Endometrium (tissue), 2 donors: Measurements from ENCODE around the gene TOX2.

ENCODE experiments used
- FAIRE-seq: peaks from 2 replicates; lab custom pipeline; 2012; peaks lifted over from hg19 to GRCh38; lab: Jason Lieb, UNC
- donor health status: control.
- donor health status: control.

The TOX2 gene

DNA sequence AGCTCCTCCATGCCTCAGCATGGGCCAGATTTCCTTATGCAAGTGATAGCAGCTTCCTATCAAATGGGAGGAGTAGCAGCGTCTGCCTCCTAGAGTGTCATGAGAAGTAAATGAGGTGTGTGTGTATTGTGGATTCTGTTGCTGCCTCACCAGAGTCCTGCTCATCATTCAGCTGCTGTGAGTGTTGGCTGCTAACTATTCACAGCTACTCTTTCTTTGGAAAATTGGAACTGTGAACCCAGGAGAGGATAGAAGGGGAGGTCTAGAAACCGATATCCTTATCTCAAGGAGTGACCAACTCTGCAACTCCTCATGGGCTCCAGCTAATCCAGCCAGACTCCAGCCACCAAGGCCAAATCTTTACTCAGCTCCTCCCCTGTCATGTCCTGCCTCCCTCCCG, 63.3 kb downstream of the TOX2 start:
- no peak for FAIRE-seq

DNA sequence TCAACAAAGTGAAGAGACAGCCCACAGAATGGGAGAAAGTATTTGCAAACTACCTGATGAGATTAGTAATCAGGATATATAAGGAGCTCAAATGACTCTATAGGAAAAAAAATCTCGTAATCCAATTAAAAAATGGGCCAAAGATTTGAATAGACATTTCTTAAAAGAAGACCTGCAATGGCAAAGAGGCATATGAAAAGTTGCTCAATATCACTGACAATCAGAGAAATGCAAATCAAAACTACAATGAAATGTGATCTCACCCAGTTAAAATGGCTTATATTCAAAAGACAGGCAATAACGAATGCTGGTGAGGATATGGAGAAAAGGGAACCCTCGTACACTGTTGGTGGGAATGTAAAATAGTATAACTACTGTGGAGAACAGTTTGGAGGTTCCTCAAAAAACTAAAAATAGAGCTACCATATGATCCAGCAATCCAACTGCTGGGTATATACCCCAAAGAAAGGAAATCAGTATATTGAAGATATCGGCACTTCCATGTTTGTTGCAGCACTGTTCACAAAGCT, 65.0 kb downstream of the TOX2 start:
- FAIRE-seq = no peak

DNA sequence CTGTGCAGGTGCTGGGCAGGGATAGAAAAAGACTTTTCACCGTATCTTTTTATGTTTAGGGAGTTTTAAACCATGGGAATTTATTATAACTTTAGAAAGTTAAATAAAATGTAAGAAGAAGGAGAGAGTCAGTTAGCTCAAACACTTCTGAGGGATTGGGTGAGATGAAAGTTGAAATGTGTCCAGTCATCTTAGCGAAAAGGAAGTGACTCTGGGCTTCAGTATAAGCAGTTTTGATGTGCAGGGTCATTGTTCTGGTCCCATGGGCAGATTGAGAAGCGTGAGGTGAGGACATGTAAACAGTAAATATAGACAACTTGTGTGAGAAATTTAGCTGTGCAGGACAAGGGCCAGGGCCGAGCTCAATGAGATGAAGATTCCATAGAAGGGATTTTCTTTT, 66.9 kb downstream of the TOX2 start:
- FAIRE-seq = no peak

DNA sequence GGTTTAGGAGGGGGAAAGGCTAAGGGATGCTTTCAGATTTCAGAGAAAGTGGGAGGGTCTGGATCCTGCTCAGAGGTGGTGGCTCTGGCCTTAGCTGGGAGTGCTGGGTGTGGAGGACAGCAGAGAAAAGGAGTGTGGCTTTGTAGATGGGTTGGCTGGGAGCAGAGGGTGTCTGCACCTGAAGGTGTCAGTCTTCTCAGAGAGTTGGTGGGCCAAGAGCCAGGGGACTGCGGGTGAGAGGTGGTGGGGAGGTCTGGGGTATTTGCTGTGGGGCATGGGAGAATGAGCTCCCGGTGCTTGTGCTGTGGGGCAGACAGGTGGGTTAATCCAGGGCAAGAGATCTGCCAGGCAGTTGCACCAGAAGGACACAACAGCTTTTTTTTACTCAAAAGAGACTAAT, 67.4 kb downstream of the TOX2 start:
- no peak for FAIRE-seq

DNA sequence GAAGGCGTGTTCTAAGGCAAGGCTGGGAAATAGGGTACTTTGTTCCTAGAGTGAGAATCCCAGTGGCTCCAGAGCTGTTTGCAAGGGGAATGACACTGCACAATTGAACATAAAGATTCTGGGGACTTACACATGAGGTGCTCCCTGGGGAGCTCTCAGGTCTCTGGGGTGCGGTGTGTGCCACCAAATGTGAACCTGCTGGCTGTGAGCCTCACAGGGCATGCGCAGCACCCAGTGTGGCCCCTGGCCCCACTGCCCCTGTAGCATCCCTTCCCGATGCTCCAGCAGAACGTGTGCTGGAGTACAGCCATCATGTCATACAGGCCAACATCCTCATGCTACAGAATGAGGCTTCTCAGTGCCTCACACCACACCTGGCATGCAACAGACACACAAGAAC, 68.2 kb downstream of the TOX2 start:
- no peak for FAIRE-seq

DNA sequence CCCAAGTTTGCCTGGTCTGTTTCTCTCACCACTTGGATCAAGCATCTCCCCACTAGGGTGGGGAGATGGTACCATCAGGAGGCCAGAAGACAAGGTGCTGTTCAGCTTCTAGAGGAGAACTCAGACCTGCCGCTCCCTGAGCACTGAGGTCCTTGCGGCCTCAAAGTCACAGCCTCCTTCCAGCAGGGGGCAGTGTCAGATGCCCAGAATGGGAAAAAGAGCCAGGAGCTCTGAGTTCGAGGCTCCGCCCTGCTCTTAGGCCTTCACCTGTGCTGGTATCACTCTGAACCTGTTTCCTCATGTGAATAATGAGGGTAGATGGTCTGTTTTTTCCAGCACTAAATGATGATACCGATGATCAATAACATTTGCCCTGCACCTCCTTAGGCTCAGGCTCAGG, 68.7 kb downstream of the TOX2 start:
- no peak for FAIRE-seq

DNA sequence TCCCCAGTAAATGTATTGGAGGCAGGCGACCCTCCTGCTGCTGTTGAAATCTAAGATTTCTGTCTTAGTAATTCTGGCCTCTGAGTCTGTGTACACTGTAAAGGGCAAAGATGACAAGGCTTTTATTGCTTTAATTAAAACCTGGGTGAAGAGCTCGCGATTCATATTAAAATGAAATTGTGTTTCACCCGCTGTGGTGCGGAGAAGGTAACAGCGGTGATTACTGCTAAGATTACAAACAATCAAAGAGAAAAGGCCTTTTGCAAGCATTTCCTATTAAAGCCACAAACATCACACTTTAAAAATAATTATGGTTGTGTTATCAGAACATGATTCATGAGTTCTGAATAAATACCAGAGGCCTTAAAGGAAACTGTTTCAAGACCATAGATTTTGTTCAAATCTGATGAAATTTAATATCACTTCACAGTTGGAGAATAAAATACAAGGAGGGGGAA, 69.3 kb downstream of the TOX2 start:
- FAIRE-seq = no peak

DNA sequence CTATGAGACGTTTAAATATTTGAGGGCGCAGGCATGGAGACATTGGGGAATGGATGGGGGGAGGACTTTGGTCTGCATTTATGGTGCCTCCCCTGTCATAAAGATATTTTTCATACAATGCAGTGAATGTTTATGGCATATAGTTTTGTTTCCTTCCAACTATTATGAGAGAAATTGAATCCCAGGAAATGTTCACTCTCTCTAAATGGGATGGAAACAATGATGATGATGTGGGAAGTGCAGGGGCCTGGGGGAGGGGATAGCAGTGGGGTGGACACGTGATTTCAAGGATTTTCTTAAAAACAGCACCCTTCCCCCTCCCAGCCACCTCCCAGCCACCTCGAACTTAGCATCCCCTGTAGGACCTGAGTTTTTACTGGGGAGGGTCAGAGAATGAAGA, 69.9 kb downstream of the TOX2 start:
- no peak for FAIRE-seq

DNA sequence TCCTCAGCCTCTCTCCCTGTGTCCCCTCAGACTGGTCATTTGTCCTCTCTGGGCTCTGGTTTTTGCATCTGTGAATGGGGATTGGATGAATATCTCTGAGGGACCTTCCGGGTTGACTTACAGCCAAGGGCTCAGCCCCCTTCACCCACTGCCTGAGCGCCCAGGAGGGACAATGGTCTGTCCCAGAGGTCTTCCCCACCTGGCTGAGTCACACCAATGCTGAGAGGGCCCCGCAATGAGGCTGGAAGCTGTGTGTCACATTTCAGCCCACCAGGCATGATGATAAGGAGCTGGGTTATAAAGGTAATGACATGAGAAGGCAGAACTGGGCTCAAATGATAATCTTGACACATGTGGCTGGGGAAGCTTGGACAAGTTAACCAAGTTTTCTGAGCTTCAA, 70.5 kb downstream of the TOX2 start:
- FAIRE-seq = no peak

DNA sequence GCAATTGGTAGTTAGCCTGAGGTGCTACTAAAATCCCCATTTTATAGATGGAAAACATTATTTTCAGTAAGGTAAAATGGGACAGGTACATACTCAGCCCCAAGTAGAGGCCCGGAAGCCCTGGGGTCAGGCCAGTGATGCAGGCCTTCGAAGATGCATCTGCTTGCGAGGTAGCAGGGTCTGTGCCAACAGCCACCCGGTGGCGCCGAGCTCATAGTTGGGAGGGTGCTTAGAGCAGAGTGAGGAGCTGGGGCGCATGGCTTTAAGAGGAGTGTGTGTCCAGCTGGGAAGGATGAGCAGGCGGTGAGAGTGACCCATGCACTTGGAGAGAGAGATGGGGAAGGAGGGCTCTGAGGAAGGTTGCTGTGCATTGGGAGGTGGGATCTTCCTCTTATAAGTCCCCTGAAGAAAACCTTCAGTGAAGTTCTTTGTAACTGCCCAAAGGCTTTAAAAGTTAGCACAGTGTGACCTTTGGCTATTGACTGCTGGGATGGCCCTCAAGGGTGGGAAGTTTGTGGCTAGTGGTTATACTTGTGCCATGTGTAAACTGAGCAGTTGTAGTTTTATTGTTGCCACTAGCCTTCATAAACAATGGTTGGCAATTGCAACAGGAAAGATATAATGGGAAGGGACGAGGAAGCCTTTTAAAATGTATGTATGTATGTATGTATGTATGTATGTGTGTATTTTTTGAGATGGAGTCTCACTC, 71.1 kb downstream of the TOX2 start:
- FAIRE-seq = no peak

DNA sequence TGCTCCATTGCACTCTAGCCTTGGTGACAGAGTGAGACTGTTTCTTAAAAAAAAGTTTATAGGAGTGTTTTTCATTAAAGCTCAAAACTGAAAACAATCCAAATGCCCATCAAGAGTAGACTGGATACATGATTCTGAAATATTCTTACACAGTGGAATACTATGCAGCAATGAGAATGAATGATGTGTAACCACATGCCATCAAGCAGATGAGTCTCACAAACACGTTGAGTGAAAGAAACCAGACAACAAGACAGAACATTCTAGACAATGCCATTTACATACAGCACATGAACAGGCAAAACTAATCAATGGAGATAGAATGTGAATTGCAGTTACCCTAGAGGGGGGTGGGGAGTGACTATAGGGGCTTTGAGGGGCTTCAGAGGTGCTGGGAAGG, 72.4 kb downstream of the TOX2 start:
- FAIRE-seq = no peak

DNA sequence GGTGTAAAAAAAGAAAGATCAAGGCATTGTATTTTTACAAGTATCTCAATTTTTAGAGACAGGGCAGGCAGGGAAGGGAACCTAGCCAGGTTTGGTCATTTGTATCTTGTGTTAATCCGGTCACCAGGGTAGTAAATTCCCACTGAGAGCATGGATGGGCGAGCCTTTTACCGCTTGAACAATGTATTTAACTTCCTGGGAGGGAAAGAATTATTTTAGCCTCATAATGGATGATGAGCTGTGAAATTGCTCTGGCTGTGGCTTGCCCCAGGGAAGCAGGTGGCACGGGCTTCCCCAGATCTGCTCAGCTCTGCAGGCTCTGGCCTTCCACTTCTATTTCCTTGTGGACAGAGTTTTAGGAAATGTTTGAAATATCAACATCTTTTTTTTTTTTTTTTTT, 72.9 kb downstream of the TOX2 start:
- FAIRE-seq = no peak

DNA sequence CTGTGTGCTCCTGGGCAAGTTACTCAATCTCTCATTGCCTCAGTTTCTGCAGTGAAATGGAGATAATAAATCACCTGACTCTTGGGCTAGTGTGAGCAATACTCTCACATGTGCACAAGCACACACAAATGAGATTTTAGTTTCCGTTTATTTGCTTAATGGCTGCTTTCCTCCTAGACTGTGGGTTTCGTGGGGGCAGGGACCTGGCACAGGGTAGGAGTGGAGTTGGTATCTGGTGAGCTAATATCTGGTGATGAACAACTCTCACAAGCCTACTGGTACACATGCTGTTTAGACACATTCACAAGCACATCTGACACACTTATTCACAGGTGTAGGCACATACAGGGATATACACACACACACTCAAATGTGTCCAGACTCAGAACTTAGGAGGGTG, 73.8 kb downstream of the TOX2 start:
- FAIRE-seq = no peak

DNA sequence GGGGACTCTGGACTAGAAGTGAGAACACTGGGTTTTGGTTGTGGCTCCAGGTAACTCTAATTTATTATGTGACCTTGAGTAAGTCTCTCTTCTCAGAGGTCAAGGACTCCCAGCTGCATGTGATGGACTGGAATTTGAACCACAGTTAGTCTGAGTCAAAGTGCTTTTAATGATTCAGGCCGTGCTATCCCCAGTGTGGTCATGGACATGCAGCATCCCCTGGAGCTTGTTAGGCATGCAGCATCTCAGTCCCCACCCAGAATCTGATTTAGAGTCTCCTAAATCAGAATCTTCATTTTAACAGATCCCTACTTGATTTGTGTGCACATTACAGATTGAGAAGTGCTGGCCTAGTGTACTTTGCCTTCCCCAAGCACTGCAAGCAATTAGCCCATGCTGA, 74.2 kb downstream of the TOX2 start:
- no peak for FAIRE-seq

DNA sequence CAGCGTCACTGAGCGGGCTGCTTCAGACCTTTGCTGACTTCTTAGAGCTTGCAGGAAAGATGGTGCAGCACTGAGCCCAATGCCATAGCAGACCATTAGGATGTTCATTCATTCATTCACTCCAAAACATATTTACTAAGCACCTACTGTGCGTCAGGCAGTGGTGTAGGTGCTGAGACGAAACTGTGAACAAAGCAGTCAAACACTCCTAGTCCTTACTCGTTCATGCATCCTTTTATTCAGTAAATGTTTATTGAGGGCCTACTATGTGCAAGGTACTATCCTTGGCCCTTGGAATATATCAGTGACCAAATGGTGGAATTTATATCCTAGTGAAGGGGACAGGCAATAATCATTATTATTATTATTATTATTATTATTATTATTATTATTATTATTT, 76.6 kb downstream of the TOX2 start:
- no peak for FAIRE-seq

DNA sequence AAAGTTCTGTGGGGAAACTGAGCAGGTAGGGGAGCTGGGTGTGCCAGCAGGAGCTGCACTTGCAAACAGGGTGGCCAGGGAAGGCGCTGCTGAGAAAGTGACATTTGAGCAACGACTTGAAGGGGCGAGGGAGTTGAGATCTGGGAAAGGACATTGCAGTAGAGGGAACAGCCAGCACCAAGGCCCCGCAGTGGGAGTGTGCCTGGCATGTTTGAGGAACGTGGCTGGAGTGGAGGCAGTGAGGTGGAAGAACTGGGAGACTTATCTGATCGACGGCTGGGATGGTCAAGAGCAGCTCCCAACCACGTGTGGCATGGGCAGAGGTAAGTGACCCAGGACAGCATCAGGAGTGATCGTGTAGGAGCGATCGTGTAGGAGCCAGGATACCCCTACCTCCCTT, 77.3 kb downstream of the TOX2 start:
- FAIRE-seq = no peak

DNA sequence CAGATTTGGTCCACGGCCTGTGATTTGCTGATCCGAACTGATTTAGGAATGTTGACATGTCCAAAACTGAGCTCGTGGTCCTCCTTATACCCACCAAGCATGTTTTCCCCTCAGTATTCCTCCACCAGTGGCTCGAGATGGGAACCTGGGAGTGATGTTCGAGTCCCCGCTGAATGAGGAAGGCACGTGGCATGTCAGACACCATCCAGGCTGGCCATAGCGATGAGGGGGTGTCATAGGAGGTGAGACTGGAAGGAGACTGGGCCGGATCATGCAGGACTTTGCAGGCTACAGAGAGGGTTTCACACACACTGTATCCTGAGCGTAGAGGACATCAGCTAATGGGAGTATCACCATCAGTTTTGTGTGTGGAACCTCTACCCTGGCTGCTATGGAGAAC, 78.2 kb downstream of the TOX2 start:
- no peak for FAIRE-seq

DNA sequence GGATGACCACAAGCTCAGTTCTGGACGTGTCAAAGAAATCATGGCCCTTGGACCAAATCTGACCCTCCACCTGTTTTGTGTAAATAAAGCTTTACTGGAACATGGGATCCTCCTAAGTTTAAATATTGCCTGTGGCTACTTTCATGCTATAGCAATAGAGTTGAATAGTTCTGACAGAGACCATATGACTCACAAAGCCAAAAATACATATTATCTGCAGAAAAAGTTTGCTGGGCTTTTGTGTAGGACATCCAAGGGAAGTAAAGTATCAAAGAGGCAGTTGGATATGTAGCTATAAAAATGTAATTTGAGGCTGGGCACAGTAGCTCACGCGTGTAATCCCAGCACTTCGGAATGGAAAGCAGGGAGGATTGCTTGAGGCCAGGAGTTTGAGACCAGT, 78.9 kb downstream of the TOX2 start:
- FAIRE-seq = no peak

DNA sequence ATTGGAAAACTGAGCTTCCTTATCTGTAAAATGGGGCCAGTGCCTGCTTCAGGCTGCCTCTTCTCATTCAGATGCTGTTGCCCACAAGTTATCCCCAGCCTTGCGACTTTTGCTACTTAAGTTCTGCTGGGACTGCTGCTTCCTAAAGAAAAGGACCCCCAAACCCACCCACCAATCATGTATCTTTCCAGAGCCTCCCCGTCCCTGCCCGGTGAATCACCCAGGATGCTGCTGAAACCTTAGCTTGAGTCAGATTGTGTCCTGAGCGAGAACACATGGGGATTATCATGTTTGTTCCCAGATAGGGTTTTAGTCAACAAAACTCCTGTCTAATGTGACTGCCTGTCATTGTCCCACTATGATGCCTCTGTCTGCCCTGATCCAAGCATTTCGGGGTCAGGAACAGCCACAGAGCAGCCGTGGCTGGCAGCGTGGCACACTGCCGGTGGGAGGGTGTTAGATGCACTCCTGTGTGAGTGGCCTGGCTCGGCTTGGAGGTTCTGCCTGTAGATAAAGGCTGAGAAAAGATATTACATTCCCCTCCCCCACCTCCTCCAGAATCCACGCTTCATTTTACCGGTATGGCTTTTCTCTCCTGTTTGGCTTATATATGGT, 79.9 kb downstream of the TOX2 start:
- no peak for FAIRE-seq

DNA sequence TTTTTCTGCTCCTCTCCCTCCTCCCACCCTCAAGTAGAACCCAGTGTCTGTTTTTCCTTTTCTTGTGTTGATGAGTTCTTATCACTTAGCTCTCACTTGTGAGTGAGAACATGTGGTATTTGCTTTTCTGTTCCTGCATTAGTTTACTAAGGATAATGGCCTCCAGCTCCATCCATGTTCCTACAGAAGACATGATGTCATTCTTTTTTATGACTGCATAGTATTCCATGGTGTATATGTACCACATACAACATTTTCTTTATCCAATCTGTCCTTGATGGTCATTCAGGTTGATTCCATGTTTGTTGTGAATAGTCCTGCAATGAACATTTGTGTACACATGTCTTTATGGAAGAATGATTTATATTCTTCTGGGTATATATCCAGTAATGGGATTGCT, 81.0 kb downstream of the TOX2 start:
- no peak for FAIRE-seq

DNA sequence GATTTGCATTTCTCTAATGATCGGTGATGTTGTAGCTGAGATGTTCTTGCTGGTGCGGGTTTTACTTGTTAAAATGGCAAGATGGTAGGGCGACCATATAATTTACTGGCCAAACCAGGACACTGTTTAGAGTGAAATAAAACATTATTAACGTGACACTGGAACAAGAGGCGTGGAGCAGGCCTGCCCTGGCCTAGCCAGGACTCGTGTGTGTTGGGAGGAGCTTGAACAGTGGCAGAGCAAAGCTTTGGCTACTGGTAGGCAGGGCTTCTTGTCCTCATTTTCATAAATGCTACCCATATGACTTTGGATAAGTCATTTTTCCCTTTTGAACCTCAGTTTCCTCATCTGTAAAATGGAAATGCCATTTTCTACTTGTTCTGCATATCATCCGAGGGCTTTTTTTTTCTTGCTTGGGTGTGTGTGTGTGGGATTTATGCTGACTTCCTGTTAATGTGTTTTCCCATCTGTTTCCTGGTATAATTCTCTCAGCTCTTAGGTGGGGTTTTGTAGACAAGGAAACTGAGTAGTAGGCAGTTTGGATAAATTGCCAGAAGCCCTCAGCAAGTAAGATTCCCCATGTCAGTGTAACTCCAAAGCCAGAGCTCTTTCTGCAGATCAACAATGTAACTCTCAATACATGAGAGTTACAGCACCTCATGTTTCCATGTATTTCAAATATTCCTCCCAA, 81.7 kb downstream of the TOX2 start:
- no peak for FAIRE-seq

DNA sequence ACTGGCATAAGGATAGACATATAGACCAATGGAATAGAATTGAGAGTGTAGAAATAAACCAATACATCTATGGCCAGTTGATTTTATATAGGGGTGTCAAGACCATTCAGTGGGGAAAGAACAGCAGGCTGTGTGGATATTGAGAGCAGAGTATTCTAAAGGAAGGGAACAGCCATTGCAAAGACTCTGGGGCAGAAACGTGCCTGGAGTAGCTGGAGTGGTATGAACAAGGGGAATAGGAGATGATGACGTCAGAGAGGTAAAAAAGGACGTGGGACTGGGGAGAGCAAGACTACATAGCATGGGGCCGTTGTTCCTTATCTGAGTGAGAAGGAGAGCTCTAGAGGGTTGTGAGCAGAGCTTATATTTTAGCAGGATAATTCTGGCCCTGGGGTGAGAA, 85.2 kb downstream of the TOX2 start:
- no peak for FAIRE-seq
